Natural killer cell (primary cell): ENCODE measurements around the gene SPDYC. TPM values are rescaled to one million over a fixed set of nuclear protein-coding genes. Genes with fewer than 3 reads are reported as not detected.
A peak's percentile ranks its signal among the peaks of the same experiment; 100 is the strongest.

Source experiments
- ATAC-seq, 3 donors: fragments of 150-1000 bp in 2 of 3; fragments of 200-7000 bp in 1 of 3; cut with Tn5 transposase; 1 replicate in 1 of 3; 2 replicates in 2 of 3; pipeline ENCODE4 v1.10.0; 2021; ENCODE audit warnings: mild to moderate bottlenecking in 2 of 3, moderate library complexity in 2 of 3
- DNase-seq, 2 donors: peaks; one replicate each; pipeline versions ENCODE4 v3.0.0 to v3.0.0-alpha.2; 2013 to 2021; ENCODE audit warnings: mixed read lengths in 1 of 2
- H3K27ac ChIP-seq: one replicate; pipeline ENCODE4 v1.5.1; 2013; ENCODE audit warnings: mild to moderate bottlenecking, low read length
- H3K27me3 ChIP-seq: one replicate; pipeline ENCODE4 v1.6.1; 2013; ENCODE audit warnings: low read length; ENCODE audit not compliant: control insufficient read depth, insufficient read depth
- H3K36me3 ChIP-seq: one replicate; pipeline ENCODE4 v1.6.1; 2013; ENCODE audit warnings: low read length; ENCODE audit not compliant: control insufficient read depth, insufficient read depth
- H3K4me1 ChIP-seq: one replicate; pipeline ENCODE4 v1.6.1; 2013; ENCODE audit warnings: low read length; ENCODE audit not compliant: control insufficient read depth, insufficient read depth
- H3K4me3 ChIP-seq: one replicate; pipeline ENCODE4 v1.5.1; 2013; ENCODE audit warnings: low read length
- H3K9me3 ChIP-seq: one replicate; pipeline ENCODE4 v1.6.1; 2013; ENCODE audit warnings: low read length; ENCODE audit not compliant: control insufficient read depth, insufficient read depth
- H3K27ac Mint-ChIP-seq, 2 donors: one replicate each; pipeline ENCODE4 v1.8.0; 2022; ENCODE audit warnings: mild to moderate bottlenecking in 2 of 2, mixed read lengths in 2 of 2, moderate library complexity in 1 of 2
- H3K27me3 Mint-ChIP-seq, 2 donors: one replicate each; pipeline ENCODE4 v1.8.0; 2022; ENCODE audit warnings: low read depth in 2 of 2, mixed read lengths in 2 of 2
- H3K36me3 Mint-ChIP-seq: one replicate; pipeline ENCODE4 v1.8.0; 2022; ENCODE audit warnings: mixed read lengths
- H3K4me1 Mint-ChIP-seq, 2 donors: one replicate each; pipeline ENCODE4 v1.8.0; 2022; ENCODE audit warnings: mixed read lengths in 2 of 2
- H3K4me3 Mint-ChIP-seq: one replicate; pipeline ENCODE4 v1.8.0; 2022; ENCODE audit warnings: mild to moderate bottlenecking, moderate library complexity, mixed read lengths
- H3K9me3 Mint-ChIP-seq, 2 donors: one replicate each; pipeline ENCODE4 v1.8.0; 2022; ENCODE audit warnings: mixed read lengths in 2 of 2
- CTCF ChIP-seq: fragments of 200-600 bp; IDR thresholded peaks from one replicate; pipeline ENCODE4 v1.8.0; 2022; ENCODE audit warnings: antibody characterized with exemption
- WGBS: methylation state at CpG from one replicate; pipeline ENCODE4 v1.1.7; 2013; ENCODE audit warnings: missing lambda C conversion rate; ENCODE audit not compliant: insufficient coverage; 5-methylcytosine and 5-hydroxymethylcytosine counted together
- intact Hi-C: fragments of 100-400 bp; cut with micrococcal nuclease; formaldehyde crosslinking; loops from one replicate; pipeline ENCODE4 v1.14.2; 2022
- total RNA-seq, 4 donors: library from RNA; stranded (reverse); fragments of 120-200 nt in 1 of 4; gene quantifications; one replicate each; pipeline versions ENCODE4 v1.2.3 to v1.2.4, GENCODE V29; 2013 to 2022

SPDYC gene
- total RNA-seq, 3 donors from 2014 or later (not counting 1 experiment from before 2014, with no cell fraction given), result not detected

GRCh38 chr11:65204646-65205601 lies 34.9 kb downstream of the SPDYC start:
- Histone ChIP-seq H3K4me3 (no peak overlapping the region), H3K36me3 (peaks cover 60% of the 10 kb centered on the region), H3K27me3 (no peaks in the 10 kb centered on the region), H3K27ac (no peak overlapping the region), H3K9me3 (no peaks in the 10 kb centered on the region), H3K4me1 (peaks cover 2% of the 10 kb centered on the region)
- Mint-ChIP-seq H3K27me3 (no peaks in the 10 kb centered on the region), H3K27ac (no peak overlapping the region), H3K4me3 (no peak overlapping the region), H3K4me1 (peaks cover 11% of the 10 kb centered on the region in 2 donors), H3K9me3 (no peaks in the 10 kb centered on the region), H3K36me3 (peaks cover 8% of the 10 kb centered on the region)
- ATAC-seq (peak; percentile 78 to 82 (median 78)), DNase-seq (peak; percentile 57 to 70)
- intact Hi-C loops, result loop anchor here (1.0 to 5.0 kb wide), 2 partner anchors 110 to 127 kb away; partner anchors contain the start of gene DPF2
- TF ChIP-seq CTCF, result peak; percentile 96
- WGBS, result 68% methylated on average over 38 of the region's 38 CpGs

GRCh38 chr11:65205602-65205967 lies 35.6 kb downstream of the SPDYC start:
- WGBS, result 87% methylated on average over 3 of the region's 3 CpGs
- intact Hi-C loops, result no loop called here
- H3K36me3 ChIP-seq, result peaks cover 62% of the 10 kb centered on the region
- H3K36me3 Mint-ChIP-seq, result peaks cover 8% of the 10 kb centered on the region
- peaks cover 2% of the 10 kb centered on the region for H3K4me1 ChIP-seq
- DNase-seq (no peak), ATAC-seq (no peak)
- H3K9me3 ChIP-seq, result no peaks in the 10 kb centered on the region
- no peak overlapping the region for H3K4me3 ChIP-seq
- no peak overlapping the region for H3K27ac Mint-ChIP-seq
- H3K27me3 Mint-ChIP-seq, result no peaks in the 10 kb centered on the region
- no peak overlapping the region for H3K27ac ChIP-seq
- H3K9me3 Mint-ChIP-seq, result no peaks in the 10 kb centered on the region
- H3K27me3 ChIP-seq, result no peaks in the 10 kb centered on the region
- no peak for TF ChIP-seq CTCF
- no peak overlapping the region for H3K4me3 Mint-ChIP-seq
- peaks cover 11% of the 10 kb centered on the region in 2 donors for H3K4me1 Mint-ChIP-seq

GRCh38 chr11:65206441-65206841 lies 36.4 kb downstream of the SPDYC start:
- Mint-ChIP-seq H3K4me3 (no peak overlapping the region), H3K36me3 (peaks cover 8% of the 10 kb centered on the region), H3K4me1 (peaks cover 11% of the 10 kb centered on the region in 2 donors), H3K27me3 (no peaks in the 10 kb centered on the region), H3K27ac (no peak overlapping the region), H3K9me3 (no peaks in the 10 kb centered on the region)
- TF ChIP-seq CTCF, result no peak
- 97% methylated on average over 17 of the region's 17 CpGs for WGBS
- intact Hi-C loops, result no loop called here
- H3K36me3 ChIP-seq, result peaks cover 69% of the 10 kb centered on the region
- H3K4me3 ChIP-seq, result no peak overlapping the region
- ATAC-seq (no peak), DNase-seq (no peak)
- no peaks in the 10 kb centered on the region for H3K9me3 ChIP-seq
- H3K27ac ChIP-seq, result no peak overlapping the region
- H3K27me3 ChIP-seq, result no peaks in the 10 kb centered on the region
- peaks cover 2% of the 10 kb centered on the region for H3K4me1 ChIP-seq
